ENCODE data around the gene C10orf62. TPM values are rescaled to one million over a fixed set of nuclear protein-coding genes. Genes with fewer than 3 reads are reported as not detected.
"Not testable (repeated sequence)": the region's sequence is repeated elsewhere in the genome, so short reads cannot be mapped to it uniquely, and the experiment has no call there.

The C10orf62 gene
- 0.10 TPM in 1 of 2 replicates, not detected in the other for total RNA-seq (2014; rRNA removed; shearing (Covaris generic))

- DNase-seq (ENCODE audit: low read depth) = peak; percentile 13
Measured at GRCh38 chr10:97589479-97589878, at the start of gene C10orf62. TSS of gene C10orf62 (plus strand) at chr10:97589721. CDS start at chr10:97589898, 177 bp downstream.

GRCh38 chr10:97540669-97541500 lies 48.6 kb upstream of the C10orf62 start:
- DNase-seq (ENCODE audit: low read depth) = no peak

GRCh38 chr10:97542169-97543024 lies 47.1 kb upstream of the C10orf62 start:
- DNase-seq (ENCODE audit: low read depth) = peak; percentile 94

GRCh38 chr10:97543025-97543546 lies 46.4 kb upstream of the C10orf62 start:
- peak; percentile 98 for DNase-seq (ENCODE audit: low read depth)

- no peak for DNase-seq (ENCODE audit: low read depth)
Measured at GRCh38 chr10:97546456-97547270, 42.9 kb upstream of the C10orf62 start.

GRCh38 chr10:97547271-97547600 lies 42.3 kb upstream of the C10orf62 start:
- no peak for DNase-seq (ENCODE audit: low read depth)

GRCh38 chr10:97547962-97548361 lies 41.6 kb upstream of the C10orf62 start:
- DNase-seq (ENCODE audit: low read depth) = peak; percentile 19

- no peak for DNase-seq (ENCODE audit: low read depth)
Measured at GRCh38 chr10:97548828-97549455, 40.6 kb upstream of the C10orf62 start.

- DNase-seq (ENCODE audit: low read depth) = peak; percentile 17
Measured at GRCh38 chr10:97549587-97550322, 39.8 kb upstream of the C10orf62 start.

GRCh38 chr10:97550336-97551149 lies 39.0 kb upstream of the C10orf62 start:
- DNase-seq (ENCODE audit: low read depth) = no peak

GRCh38 chr10:97551271-97551670 lies 38.2 kb upstream of the C10orf62 start:
- DNase-seq (ENCODE audit: low read depth) = no peak

GRCh38 chr10:97553575-97554031 lies 35.9 kb upstream of the C10orf62 start:
- DNase-seq (ENCODE audit: low read depth) = peak; percentile 56

- not testable (repeated sequence) for DNase-seq (ENCODE audit: low read depth)
Measured at GRCh38 chr10:97554336-97554735, 35.2 kb upstream of the C10orf62 start.

GRCh38 chr10:97555541-97555940 lies 34.0 kb upstream of the C10orf62 start:
- DNase-seq (ENCODE audit: low read depth) = not testable (repeated sequence)

GRCh38 chr10:97560731-97561381 lies 28.7 kb upstream of the C10orf62 start:
- DNase-seq (ENCODE audit: low read depth) = not testable (repeated sequence)

- DNase-seq (ENCODE audit: low read depth) = not testable (repeated sequence)
Measured at GRCh38 chr10:97561386-97562077, 28.0 kb upstream of the C10orf62 start.

- not testable (repeated sequence) for DNase-seq (ENCODE audit: low read depth)
Measured at GRCh38 chr10:97562329-97562728, 27.2 kb upstream of the C10orf62 start.

- no peak for DNase-seq (ENCODE audit: low read depth)
Measured at GRCh38 chr10:97563337-97563736, 26.2 kb upstream of the C10orf62 start.
